Measurements from ENCODE around the gene FCAMR.
A peak's percentile ranks its signal among the peaks of the same experiment; 100 is the strongest.

Gene FCAMR

GRCh38 chr1:206957639-206958038, 12.6 kb downstream of the FCAMR start:
- DNase-seq (ENCODE audit: low spot score): no peak

- DNase-seq (ENCODE audit: low spot score): no peak
Observed at GRCh38 chr1:206955476-206956451, 14.5 kb downstream of the FCAMR start.

GRCh38 chr1:206954459-206955342, 15.6 kb downstream of the FCAMR start:
- DNase-seq (ENCODE audit: low spot score): no peak

GRCh38 chr1:206953626-206954025, 16.6 kb downstream of the FCAMR start:
- no peak for DNase-seq (ENCODE audit: low spot score)

GRCh38 chr1:206953126-206953525, 17.1 kb downstream of the FCAMR start:
- DNase-seq (ENCODE audit: low spot score): no peak

GRCh38 chr1:206952171-206952570, 18.1 kb downstream of the FCAMR start:
- DNase-seq (ENCODE audit: low spot score): no peak

- no peak for DNase-seq (ENCODE audit: low spot score)
Observed at GRCh38 chr1:206951318-206952100, 18.8 kb downstream of the FCAMR start.

GRCh38 chr1:206949641-206950040, 20.6 kb downstream of the FCAMR start:
- DNase-seq (ENCODE audit: low spot score): no peak

- DNase-seq (ENCODE audit: low spot score): no peak
Observed at GRCh38 chr1:206949208-206949607, 21.1 kb downstream of the FCAMR start.

GRCh38 chr1:206947255-206947654, 23.0 kb downstream of the FCAMR start:
- no peak for DNase-seq (ENCODE audit: low spot score)

GRCh38 chr1:206946261-206946660, 24.0 kb downstream of the FCAMR start, which contains the start of gene PIGR:
PIGR (minus strand) TSS chr1:206946466; CDS start chr1:206940531, 5,935 bp downstream.
- no peak for DNase-seq (ENCODE audit: low spot score)

GRCh38 chr1:206945779-206946178, 24.5 kb downstream of the FCAMR start:
- no peak for DNase-seq (ENCODE audit: low spot score)

- no peak for DNase-seq (ENCODE audit: low spot score)
Observed at GRCh38 chr1:206944703-206945102, 25.6 kb downstream of the FCAMR start.

GRCh38 chr1:206941766-206942418, 28.4 kb downstream of the FCAMR start:
- no peak for DNase-seq (ENCODE audit: low spot score)

GRCh38 chr1:206940588-206940936, 29.7 kb downstream of the FCAMR start:
- no peak for DNase-seq (ENCODE audit: low spot score)

- DNase-seq (ENCODE audit: low spot score): no peak
Observed at GRCh38 chr1:206939841-206940587, 30.2 kb downstream of the FCAMR start.

GRCh38 chr1:206939131-206939530, 31.1 kb downstream of the FCAMR start:
- DNase-seq (ENCODE audit: low spot score): no peak

GRCh38 chr1:206937425-206937824, 32.8 kb downstream of the FCAMR start:
- DNase-seq (ENCODE audit: low spot score): no peak

GRCh38 chr1:206935491-206936067, 34.7 kb downstream of the FCAMR start:
- peak; percentile 16 for DNase-seq (ENCODE audit: low spot score)

GRCh38 chr1:206933333-206933945, 36.8 kb downstream of the FCAMR start:
- DNase-seq (ENCODE audit: low spot score): no peak
